Chondrocyte (in vitro differentiated cells): ENCODE data around the gene ITGA8. TPM values are rescaled to one million over a fixed set of nuclear protein-coding genes. Genes with fewer than 3 reads are reported as not detected.

ENCODE experiments used
- DNase-seq: peaks from one replicate; pipeline ENCODE4 v3.0.0; 2021; ENCODE audit warnings: mixed read lengths, low spot score
- H3K27ac Mint-ChIP-seq: one replicate; pipeline ENCODE4 v1.8.0; 2021; ENCODE audit warnings: mild to moderate bottlenecking, moderate library complexity, mixed read lengths; ENCODE audit not compliant: unreplicated experiment
- H3K27me3 Mint-ChIP-seq: 2 replicates; pipeline ENCODE4 v1.8.0; 2021; ENCODE audit warnings: low read depth, mixed read lengths
- H3K36me3 Mint-ChIP-seq: 2 replicates; pipeline ENCODE4 v1.8.0; 2021; ENCODE audit warnings: low read depth, mixed read lengths
- H3K4me1 Mint-ChIP-seq: 2 replicates; pipeline ENCODE4 v1.8.0; 2021; ENCODE audit warnings: low read depth, mild to moderate bottlenecking, mixed read lengths
- H3K4me3 Mint-ChIP-seq: one replicate; pipeline ENCODE4 v1.8.0; 2021; ENCODE audit warnings: mild to moderate bottlenecking, moderate library complexity, mixed read lengths; ENCODE audit not compliant: unreplicated experiment
- H3K9me3 Mint-ChIP-seq: 2 replicates; pipeline ENCODE4 v1.8.0; 2021; ENCODE audit warnings: low read depth, mixed read lengths
- CTCF ChIP-seq: fragments of 200-600 bp; sonication (generic); IDR thresholded peaks from 2 replicates; pipeline ENCODE4 v1.5.0; 2021; ENCODE audit warnings: antibody characterized with exemption, mild to moderate bottlenecking, moderate library complexity
- total RNA-seq: library from RNA; stranded (reverse); gene quantifications from 3 replicates; pipeline ENCODE4 v1.2.1, GENCODE V29; 2021

The ITGA8 gene
- total RNA-seq, 1 donor from 2014 or later: 5.6 TPM

GRCh38 chr10:15725603-15726002, 5.9 kb upstream of the ITGA8 start:
- Mint-ChIP-seq H3K27ac (no peak overlapping the region), H3K4me1 (peaks cover 24% of the 10 kb centered on the region), H3K27me3 (peaks cover 5% of the 10 kb centered on the region), H3K9me3 (peaks cover 4% of the 10 kb centered on the region), H3K4me3 (no peak overlapping the region), H3K36me3 (no peaks in the 10 kb centered on the region)
- TF ChIP-seq CTCF: peak; percentile 89
- no peak for DNase-seq

- DNase-seq: no peak
- peaks cover 27% of the 10 kb centered on the region for H3K4me1 Mint-ChIP-seq
Observed at GRCh38 chr10:15724683-15725082, 5.0 kb upstream of the ITGA8 start.

GRCh38 chr10:15723803-15724202, 4.1 kb upstream of the ITGA8 start:
- H3K9me3 Mint-ChIP-seq: no peaks in the 10 kb centered on the region
- H3K36me3 Mint-ChIP-seq: no peaks in the 10 kb centered on the region
- H3K27ac Mint-ChIP-seq: no peak overlapping the region
- H3K4me3 Mint-ChIP-seq: no peak overlapping the region
- no peak for DNase-seq
- no peak for TF ChIP-seq CTCF
- peaks cover 8% of the 10 kb centered on the region for H3K27me3 Mint-ChIP-seq
- H3K4me1 Mint-ChIP-seq: peaks cover 32% of the 10 kb centered on the region

More at GRCh38 chr10:15724683-15725082, 5.0 kb upstream of the ITGA8 start:
- Mint-ChIP-seq H3K9me3 (no peaks in the 10 kb centered on the region), H3K4me3 (no peak overlapping the region), H3K27ac (no peak overlapping the region), H3K27me3 (peaks cover 5% of the 10 kb centered on the region), H3K36me3 (no peaks in the 10 kb centered on the region)
- no peak for TF ChIP-seq CTCF

GRCh38 chr10:15720635-15721287, 1.0 kb upstream of the ITGA8 start:
- Mint-ChIP-seq H3K4me3 (no peak overlapping the region), H3K4me1 (peaks cover 41% of the 10 kb centered on the region), H3K9me3 (no peaks in the 10 kb centered on the region), H3K27me3 (peaks cover 9% of the 10 kb centered on the region), H3K27ac (no peak overlapping the region), H3K36me3 (no peaks in the 10 kb centered on the region)
- TF ChIP-seq CTCF: no peak
- no peak for DNase-seq

GRCh38 chr10:15719049-15719898, 448 bp downstream of the ITGA8 start:
- Mint-ChIP-seq H3K36me3 (no peaks in the 10 kb centered on the region), H3K4me1 (peaks cover 35% of the 10 kb centered on the region), H3K27ac (no peak overlapping the region), H3K4me3 (peak overlapping the region; percentile 84), H3K27me3 (peaks cover 9% of the 10 kb centered on the region), H3K9me3 (no peaks in the 10 kb centered on the region)
- DNase-seq: no peak
- TF ChIP-seq CTCF: no peak
